WI38 (cell line): ENCODE measurements around the gene S100A6.
A peak's percentile ranks its signal among the peaks of the same experiment; 100 is the strongest.

Source experiments
- H3K4me3 ChIP-seq: 2 replicates; pipeline ENCODE4 v1.5.1; 2011; ENCODE audit warnings: low read depth, mild to moderate bottlenecking, control low read depth, low read length
- TF ChIP-seq, protein P1 (sequence below): IDR thresholded peaks from 2 replicates; pipeline ENCODE4 v1.5.1; 2012; ENCODE audit warnings: low read depth, mild to moderate bottlenecking, control low read depth, low read length

Gene S100A6

DNA sequence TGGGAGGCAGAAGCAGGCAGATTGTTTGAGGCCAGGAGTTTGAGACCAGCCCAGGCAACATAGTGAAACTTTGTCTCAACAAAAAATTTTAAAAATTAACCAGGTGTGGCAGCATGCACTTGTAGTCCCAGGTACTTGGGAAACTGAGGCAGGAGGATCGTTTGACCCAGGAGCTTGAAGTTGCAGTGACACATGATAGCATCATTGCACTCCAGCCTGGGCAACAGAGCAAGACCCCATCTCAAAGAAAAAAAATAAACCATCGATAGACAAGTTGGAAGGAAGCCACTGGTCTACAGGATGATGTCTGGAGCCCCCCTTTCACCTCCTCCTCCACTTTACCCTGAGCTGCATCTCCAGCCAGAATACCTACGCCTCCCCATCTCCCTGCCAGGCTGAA, 16.5 kb downstream of the S100A6 start:
- H3K4me3 ChIP-seq, result no peak overlapping the region
- TF ChIP-seq, protein P1, sequence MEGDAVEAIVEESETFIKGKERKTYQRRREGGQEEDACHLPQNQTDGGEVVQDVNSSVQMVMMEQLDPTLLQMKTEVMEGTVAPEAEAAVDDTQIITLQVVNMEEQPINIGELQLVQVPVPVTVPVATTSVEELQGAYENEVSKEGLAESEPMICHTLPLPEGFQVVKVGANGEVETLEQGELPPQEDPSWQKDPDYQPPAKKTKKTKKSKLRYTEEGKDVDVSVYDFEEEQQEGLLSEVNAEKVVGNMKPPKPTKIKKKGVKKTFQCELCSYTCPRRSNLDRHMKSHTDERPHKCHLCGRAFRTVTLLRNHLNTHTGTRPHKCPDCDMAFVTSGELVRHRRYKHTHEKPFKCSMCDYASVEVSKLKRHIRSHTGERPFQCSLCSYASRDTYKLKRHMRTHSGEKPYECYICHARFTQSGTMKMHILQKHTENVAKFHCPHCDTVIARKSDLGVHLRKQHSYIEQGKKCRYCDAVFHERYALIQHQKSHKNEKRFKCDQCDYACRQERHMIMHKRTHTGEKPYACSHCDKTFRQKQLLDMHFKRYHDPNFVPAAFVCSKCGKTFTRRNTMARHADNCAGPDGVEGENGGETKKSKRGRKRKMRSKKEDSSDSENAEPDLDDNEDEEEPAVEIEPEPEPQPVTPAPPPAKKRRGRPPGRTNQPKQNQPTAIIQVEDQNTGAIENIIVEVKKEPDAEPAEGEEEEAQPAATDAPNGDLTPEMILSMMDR, result no peak

DNA sequence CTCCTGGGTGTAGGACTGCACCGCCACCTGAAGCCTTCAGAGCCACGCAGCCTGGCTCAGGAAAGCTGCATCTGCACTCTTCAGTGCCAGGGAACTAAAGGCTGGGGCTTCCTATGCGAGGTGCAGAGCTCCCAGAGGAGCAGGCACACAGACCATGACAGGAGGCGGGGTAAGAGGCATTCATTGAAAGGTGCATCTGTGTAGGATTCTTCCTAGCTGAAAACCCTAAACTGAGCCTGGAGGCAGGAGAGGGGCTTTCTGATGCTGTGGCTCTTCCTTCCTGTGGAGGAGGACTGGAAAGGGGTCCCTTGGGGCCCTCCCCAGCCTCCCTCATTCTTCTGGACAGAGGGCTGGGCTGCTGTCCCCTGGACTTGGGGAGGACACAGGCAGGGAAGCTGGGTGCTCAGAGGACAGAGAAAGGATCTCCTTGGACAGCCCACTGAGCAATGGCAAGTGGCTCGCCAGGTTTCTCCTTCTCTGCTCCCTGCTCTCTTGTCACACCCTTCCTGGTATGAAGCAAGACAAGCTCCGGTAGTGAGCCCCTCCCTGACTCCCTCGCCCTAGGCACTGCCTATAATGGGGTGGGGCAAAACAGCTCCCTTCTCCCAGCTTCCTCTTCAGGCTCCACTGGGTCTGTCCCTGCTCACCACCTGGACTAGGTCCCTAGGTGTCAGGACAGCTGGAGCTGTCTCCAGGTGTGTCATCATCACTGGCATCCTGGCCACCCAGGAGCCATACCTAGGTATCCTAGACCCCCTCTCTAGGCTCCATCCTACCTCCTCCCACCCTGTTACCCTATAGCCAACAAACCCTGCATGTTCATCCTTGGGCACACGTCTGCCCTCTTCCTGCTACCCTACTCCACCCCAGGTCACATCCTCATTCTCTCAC, 20.0 kb downstream of the S100A6 start:
- H3K4me3 ChIP-seq, result no peak overlapping the region

DNA sequence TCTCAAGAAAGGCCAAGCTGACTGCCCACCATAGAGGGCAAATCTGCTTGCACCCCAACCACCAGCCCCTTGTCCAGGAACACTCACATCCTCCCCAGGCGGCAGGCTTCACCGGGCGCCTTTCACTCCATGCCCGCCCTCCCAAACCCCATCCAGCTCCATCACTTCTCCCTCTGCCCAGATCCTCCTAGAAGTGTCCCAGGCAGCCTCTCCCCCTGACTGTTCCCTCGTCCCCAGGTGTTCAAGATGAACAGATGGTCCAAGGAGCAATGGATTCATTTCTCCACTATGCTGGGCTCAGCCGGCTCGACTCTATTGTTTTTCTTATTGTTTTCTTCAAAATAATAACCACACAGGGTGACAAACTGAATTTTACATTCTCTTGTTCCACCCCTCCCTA, 22.1 kb downstream of the S100A6 start:
- no peak overlapping the region for H3K4me3 ChIP-seq
- TF ChIP-seq, protein P1, result no peak

More for the DNA sequence above, 20.0 kb downstream of the S100A6 start:
- TF ChIP-seq, protein P1, result no peak

DNA sequence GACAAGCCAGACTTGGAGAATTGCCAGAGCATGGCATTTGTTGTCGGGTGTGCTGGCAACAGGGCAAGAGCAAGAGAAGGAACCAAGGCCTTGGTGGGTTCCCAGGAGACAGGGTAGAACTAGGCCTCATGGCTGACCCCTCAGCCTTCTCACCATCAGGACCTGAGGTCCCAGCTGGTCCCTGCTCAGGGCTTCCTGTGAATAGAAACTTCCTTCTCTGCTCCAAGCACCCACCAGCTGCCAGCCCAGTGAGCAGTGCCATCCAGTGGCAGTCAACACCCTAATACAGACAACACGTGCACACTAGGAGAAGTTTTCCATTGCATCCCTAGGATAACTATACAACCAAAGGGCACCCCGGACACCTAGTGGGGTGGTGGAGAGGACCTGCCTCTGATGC, 22.8 kb downstream of the S100A6 start:
- TF ChIP-seq, protein P1, result no peak
- H3K4me3 ChIP-seq, result no peak overlapping the region

DNA sequence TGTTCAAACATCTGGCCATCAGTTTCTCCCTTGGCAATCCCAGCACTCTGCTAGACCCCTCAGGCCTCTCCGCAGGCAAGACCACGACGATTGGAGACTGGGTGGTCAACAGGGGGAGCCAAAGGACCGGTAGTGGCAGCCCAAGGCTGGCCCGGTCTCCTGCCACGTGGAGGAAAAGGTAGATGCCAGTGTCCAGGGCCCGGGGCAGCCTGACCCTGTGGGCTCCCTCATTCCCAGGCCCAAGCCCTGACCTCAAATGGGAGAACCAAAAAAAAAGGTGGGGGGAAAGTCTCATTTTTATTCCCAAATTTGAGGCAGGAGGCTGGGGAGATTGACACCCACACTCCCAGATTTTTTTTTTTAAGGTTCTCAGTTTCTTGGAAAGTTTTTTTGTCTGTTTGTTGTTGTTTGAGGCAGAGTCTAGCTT, 24.8 kb downstream of the S100A6 start:
- TF ChIP-seq, protein P1, result peak; percentile 89
- no peak overlapping the region for H3K4me3 ChIP-seq

DNA sequence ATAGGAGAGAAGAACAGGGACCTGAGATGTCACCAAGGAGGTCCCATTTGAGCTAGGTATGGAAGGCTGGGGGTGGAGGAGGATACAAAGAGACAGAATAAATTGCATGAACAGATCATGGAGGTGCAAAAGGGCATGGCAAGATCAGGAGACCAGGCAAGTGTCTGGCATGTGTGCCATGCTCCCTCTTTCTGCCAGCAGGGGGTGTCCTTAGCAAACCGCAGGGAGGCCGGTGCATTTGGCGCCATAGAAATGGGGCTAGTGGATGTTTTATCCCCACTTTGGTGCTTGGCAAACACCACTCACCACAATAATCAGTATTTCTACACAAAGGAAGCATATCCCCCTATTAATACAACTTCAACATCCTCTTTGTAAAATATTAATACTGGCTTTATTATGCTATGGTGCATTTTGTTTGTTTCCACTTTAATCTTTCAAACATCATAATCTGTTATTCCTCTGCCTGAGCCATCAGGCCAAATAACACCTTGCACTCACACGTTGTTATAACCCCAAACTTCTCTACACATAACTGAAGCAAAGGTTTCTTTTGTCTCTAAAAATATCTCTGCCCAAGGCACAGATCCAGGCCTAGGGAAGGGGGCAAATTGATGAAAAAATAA, 25.9 kb downstream of the S100A6 start:
- TF ChIP-seq, protein P1, result peak; percentile 58
- no peak overlapping the region for H3K4me3 ChIP-seq

DNA sequence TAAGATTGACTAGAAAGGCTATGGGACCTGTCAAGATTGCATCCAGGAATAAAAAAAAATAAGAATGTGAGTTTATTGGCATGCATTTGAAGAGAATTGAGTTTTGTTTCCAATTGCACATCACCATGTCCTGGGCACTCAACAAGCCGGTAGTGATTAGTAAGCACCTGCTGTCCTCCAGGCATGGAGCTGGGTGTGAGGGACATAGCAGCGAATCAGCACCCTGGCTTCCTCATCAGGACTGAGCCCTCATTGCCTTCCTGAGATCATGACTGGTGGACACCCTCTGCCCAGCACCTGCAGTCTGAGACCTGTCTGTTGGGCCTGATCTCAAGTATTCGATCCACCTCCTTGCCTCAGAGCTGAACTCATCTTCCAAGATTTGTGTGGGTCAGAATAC, 26.8 kb downstream of the S100A6 start:
- TF ChIP-seq, protein P1, result no peak
- no peak overlapping the region for H3K4me3 ChIP-seq
